WTC11 (cell line): ENCODE measurements around the gene PITX1. TPM values are rescaled to one million over a fixed set of nuclear protein-coding genes. Genes with fewer than 3 reads are reported as not detected.

Experiments used
- ATAC-seq: fragments of 200-7000 bp; cut with Tn5 transposase; 2 replicates; pipeline ENCODE4 v1.10.0; 2021; ENCODE audit warnings: mild to moderate bottlenecking, moderate library complexity
- CTCF ChIA-PET: fragments of 300-600 bp; sonication (Branson Sonifier 250); formaldehyde crosslinking; loops from one replicate; lab custom pipeline; 2021; ENCODE audit warnings: antibody characterized with exemption; lab: Charles Lee
- POLR2A ChIA-PET: fragments of 350-600 bp; sonication (Branson Sonifier 250); formaldehyde crosslinking; loops from one replicate; lab custom pipeline; 2021; ENCODE audit warnings: antibody characterized with exemption; lab: Charles Lee
- DNase-seq: peaks from one replicate; pipeline ENCODE4 v3.0.0; 2021; ENCODE audit warnings: low spot score
- H3K27ac Mint-ChIP-seq: 2 replicates; pipeline ENCODE4 v1.8.0; 2021; ENCODE audit warnings: mixed read lengths
- H3K27me3 Mint-ChIP-seq: 2 replicates; pipeline ENCODE4 v1.8.0; 2021; ENCODE audit warnings: low read depth, mild to moderate bottlenecking, moderate library complexity, mixed read lengths
- H3K36me3 Mint-ChIP-seq: 2 replicates; pipeline ENCODE4 v1.8.0; 2021; ENCODE audit warnings: mixed read lengths
- H3K4me1 Mint-ChIP-seq: 2 replicates; pipeline ENCODE4 v1.8.0; 2022; ENCODE audit warnings: mixed read lengths
- H3K4me3 Mint-ChIP-seq: 2 replicates; pipeline ENCODE4 v1.8.0; 2021; ENCODE audit warnings: mild to moderate bottlenecking, moderate library complexity, mixed read lengths
- H3K9me3 Mint-ChIP-seq: 2 replicates; pipeline ENCODE4 v1.8.0; 2021; ENCODE audit warnings: mixed read lengths
- ATF6 ChIP-seq: sonication (generic); formaldehyde crosslinking; IDR thresholded peaks from 2 replicates; pipeline ENCODE4 v1.8.1; 2023; ENCODE audit warnings: mild to moderate bottlenecking, missing genetic modification reagents
- E2F1 ChIP-seq: sonication (generic); formaldehyde crosslinking; IDR thresholded peaks from 2 replicates; pipeline ENCODE4 v1.8.0; 2022; ENCODE audit warnings: mild to moderate bottlenecking, missing genetic modification reagents
- ELF4 ChIP-seq: sonication (generic); formaldehyde crosslinking; IDR thresholded peaks from 2 replicates; pipeline ENCODE4 v1.8.1; 2022; ENCODE audit warnings: low read depth, mild to moderate bottlenecking, moderate library complexity, missing genetic modification reagents
- FOXP4 ChIP-seq: sonication (generic); formaldehyde crosslinking; IDR thresholded peaks from 2 replicates; pipeline ENCODE4 v1.8.0; 2022; ENCODE audit warnings: mild to moderate bottlenecking, missing genetic modification reagents
- GRHL2 ChIP-seq: fragments of 250-450 bp; sonication (Bioruptor Pico); IDR thresholded peaks from 2 replicates; pipeline ENCODE4 v1.8.0; 2022; ENCODE audit warnings: mild to moderate bottlenecking, moderate library complexity; ENCODE audit not compliant: insufficient replicate concordance, severe bottlenecking
- IRF1 ChIP-seq: sonication (generic); formaldehyde crosslinking; IDR thresholded peaks from 2 replicates; pipeline ENCODE4 v1.8.0; 2023; ENCODE audit warnings: missing genetic modification reagents
- JAZF1 ChIP-seq: fragments of 250-450 bp; sonication (Bioruptor Pico); IDR thresholded peaks from 2 replicates; pipeline ENCODE4 v1.9.0; 2021; ENCODE audit warnings: moderate library complexity, mild to moderate bottlenecking, inconsistent platforms
- MLX ChIP-seq: sonication (generic); formaldehyde crosslinking; IDR thresholded peaks from 2 replicates; pipeline ENCODE4 v1.8.1; 2023; ENCODE audit warnings: mild to moderate bottlenecking, missing genetic modification reagents, moderate library complexity
- OVOL2 ChIP-seq: fragments of 250-450 bp; sonication (Bioruptor Pico); IDR thresholded peaks from 2 replicates; pipeline ENCODE4 v1.9.0; 2021; ENCODE audit warnings: mild to moderate bottlenecking, borderline replicate concordance
- PREB ChIP-seq: sonication (generic); formaldehyde crosslinking; IDR thresholded peaks from 2 replicates; pipeline ENCODE4 v1.8.1; 2022; ENCODE audit warnings: mild to moderate bottlenecking, missing genetic modification reagents, moderate library complexity, borderline replicate concordance
- TP53 ChIP-seq: sonication (generic); formaldehyde crosslinking; IDR thresholded peaks from 2 replicates; pipeline ENCODE4 v1.8.1; 2023; ENCODE audit warnings: mild to moderate bottlenecking, missing genetic modification reagents
- USF1 ChIP-seq: sonication (generic); formaldehyde crosslinking; IDR thresholded peaks from 2 replicates; pipeline ENCODE4 v1.8.0; 2022; ENCODE audit warnings: mild to moderate bottlenecking, missing genetic modification reagents
- ZMAT4 ChIP-seq: fragments of 250-450 bp; sonication (Bioruptor Pico); IDR thresholded peaks from 2 replicates; pipeline ENCODE4 v1.9.0; 2021; ENCODE audit warnings: mild to moderate bottlenecking
- total RNA-seq: library from RNA; stranded (reverse); gene quantifications from 3 replicates; pipeline ENCODE4 v1.2.3, GENCODE V29; 2021

Gene PITX1
- total RNA-seq, 1 experiment from 2014 or later, result 0.13 TPM

GRCh38 chr5:135067587-135067986 is 33.6 kb upstream of the PITX1 start (continued):
- TF ChIP-seq PREB (CRISPR knock-in tag) (no peak), USF1 (CRISPR knock-in tag) (no peak), TP53 (no peak)
- TF ChIP-seq, all 79 proteins: peak for 0

GRCh38 chr5:135066781-135067180 is 32.8 kb upstream of the PITX1 start:
- TF ChIP-seq IRF1 (CRISPR knock-in tag) (no peak), MLX (CRISPR knock-in tag) (no peak), OVOL2 (CRISPR knock-in tag) (no peak), E2F1 (no peak), FOXP4 (no peak), ATF6 (CRISPR knock-in tag) (no peak), ELF4 (CRISPR knock-in tag) (no peak), ZMAT4 (no peak), USF1 (CRISPR knock-in tag) (no peak), JAZF1 (no peak), PREB (CRISPR knock-in tag) (no peak), GRHL2 (CRISPR knock-in tag) (no peak)
- DNase-seq, result no peak

More at GRCh38 chr5:135066781-135067180, 32.8 kb upstream of the PITX1 start:
- Mint-ChIP-seq H3K4me3 (no peak overlapping the region), H3K27me3 (peaks cover 40% of the 10 kb centered on the region), H3K4me1 (no peaks in the 10 kb centered on the region), H3K36me3 (no peaks in the 10 kb centered on the region), H3K27ac (no peak overlapping the region), H3K9me3 (no peaks in the 10 kb centered on the region)
- POLR2A ChIA-PET, result no interaction called here
- ATAC-seq, result no peak
- CTCF ChIA-PET, result no interaction called here
